Body of pancreas (tissue), 4 donors: Measurements from ENCODE around the gene RASGEF1C.

Source experiments
- POLR2A ChIP-seq, 3 donors: fragments of 450-650 bp; IDR thresholded peaks; one replicate each; pipeline ENCODE4 v1.6.1; 2016; ENCODE audit warnings: antibody characterized with exemption in 3 of 3, mild to moderate bottlenecking in 2 of 3
- TF ChIP-seq, protein P1 (sequence below), 7 experiments: fragments of 450-650 bp in 4 of 7; fragments of 200-600 bp in 3 of 7; sonication (generic) in 3 of 7; IDR thresholded peaks; one replicate each; pipeline ENCODE4 v1.5.1; 2016 to 2019; ENCODE audit warnings: antibody characterized with exemption in 7 of 7

DNA sequence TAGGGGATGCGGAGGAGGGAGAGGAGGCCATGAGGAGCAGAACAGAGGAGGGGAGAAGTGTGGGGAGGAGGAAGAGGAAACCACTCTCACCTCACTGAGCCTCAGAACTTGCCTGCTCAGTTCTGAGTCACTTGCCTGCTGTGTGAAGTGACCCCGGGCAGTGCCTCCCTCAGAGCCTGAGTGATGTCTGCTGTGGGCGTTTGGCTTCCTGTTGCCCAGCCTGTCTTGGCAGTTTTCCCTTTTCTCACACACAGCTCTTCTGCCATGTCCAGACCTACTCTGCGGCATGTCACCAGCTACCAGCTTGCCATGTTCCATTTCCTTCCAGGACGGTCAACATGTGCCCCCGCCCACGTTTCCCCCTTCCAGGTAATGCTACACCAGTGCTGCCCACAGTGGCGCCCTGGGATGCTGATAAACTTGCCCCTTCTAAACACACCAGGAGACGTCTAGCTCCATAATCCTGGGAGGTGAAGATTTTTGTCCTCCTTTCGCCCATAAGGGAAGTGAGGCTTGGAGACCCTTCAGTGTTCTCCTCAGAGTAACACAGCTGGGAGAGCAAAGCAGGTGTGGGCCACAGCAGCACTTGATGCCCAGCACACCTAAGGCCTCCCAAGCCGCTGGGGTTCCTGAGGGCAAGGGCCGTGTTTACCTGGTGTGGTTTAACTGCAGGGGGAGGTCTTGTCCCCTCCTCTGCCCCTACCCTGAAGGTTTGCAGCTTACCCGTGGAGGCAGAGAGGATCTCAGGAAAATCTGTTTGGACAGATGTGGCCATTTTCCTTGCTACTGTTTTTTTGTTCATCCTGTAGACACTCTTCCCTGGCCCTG, 73.7 kb downstream of the RASGEF1C start:
- TF ChIP-seq, protein P1, sequence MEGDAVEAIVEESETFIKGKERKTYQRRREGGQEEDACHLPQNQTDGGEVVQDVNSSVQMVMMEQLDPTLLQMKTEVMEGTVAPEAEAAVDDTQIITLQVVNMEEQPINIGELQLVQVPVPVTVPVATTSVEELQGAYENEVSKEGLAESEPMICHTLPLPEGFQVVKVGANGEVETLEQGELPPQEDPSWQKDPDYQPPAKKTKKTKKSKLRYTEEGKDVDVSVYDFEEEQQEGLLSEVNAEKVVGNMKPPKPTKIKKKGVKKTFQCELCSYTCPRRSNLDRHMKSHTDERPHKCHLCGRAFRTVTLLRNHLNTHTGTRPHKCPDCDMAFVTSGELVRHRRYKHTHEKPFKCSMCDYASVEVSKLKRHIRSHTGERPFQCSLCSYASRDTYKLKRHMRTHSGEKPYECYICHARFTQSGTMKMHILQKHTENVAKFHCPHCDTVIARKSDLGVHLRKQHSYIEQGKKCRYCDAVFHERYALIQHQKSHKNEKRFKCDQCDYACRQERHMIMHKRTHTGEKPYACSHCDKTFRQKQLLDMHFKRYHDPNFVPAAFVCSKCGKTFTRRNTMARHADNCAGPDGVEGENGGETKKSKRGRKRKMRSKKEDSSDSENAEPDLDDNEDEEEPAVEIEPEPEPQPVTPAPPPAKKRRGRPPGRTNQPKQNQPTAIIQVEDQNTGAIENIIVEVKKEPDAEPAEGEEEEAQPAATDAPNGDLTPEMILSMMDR (IDR thresholded peaks at IDR 0.05) = no peak
- no peak for TF ChIP-seq POLR2A (IDR thresholded peaks at IDR 0.05)
